ENCODE measurements around the gene TNXB. TPM values are rescaled to one million over a fixed set of nuclear protein-coding genes. Genes with fewer than 3 reads are reported as not detected.

The TNXB gene
- polyA plus RNA-seq, 3 donors from 2014 or later: not detected

DNA sequence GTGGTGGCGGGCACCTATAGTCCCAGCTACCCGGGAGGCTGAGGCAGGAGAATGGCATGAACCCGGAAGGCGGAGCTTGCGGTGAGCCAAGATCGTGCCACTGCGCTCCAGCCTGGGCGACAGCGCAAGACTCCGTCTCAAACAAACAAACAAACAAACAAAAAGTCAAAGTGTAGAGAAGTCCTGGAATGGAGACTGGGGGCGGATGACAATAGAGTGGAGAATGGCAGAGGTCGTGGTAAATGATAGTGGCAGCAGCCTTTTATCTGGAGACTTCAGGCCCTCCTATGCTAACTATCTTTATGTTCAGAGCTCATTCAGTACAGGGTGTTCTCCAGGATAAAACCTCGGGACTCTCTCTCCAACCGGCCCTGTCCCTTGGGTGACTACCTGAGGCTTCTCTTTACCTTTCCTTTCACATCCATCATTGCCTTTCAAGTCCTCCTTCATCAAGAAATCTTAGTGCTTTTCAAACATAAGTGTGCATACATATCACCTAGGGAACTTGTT lies 22.4 kb upstream of the TNXB start:
- DNase-seq: no peak
- Mint-ChIP-seq H3K27me3 (ENCODE audit: low read depth in 3 of 3) (peaks cover 0 to 10% (median 3%) of the 10 kb centered on the region in 3 donors), H3K27ac (peak overlapping the region in 2 of 6 donors; percentile 7 to 69), H3K4me3 (peak overlapping the region; percentile 1 to 68 (median 59)), H3K9me3 (no peaks in the 10 kb centered on the region), H3K36me3 (no peaks in the 10 kb centered on the region), H3K4me1 (peaks cover 39 to 41% of the 10 kb centered on the region in 2 donors)

DNA sequence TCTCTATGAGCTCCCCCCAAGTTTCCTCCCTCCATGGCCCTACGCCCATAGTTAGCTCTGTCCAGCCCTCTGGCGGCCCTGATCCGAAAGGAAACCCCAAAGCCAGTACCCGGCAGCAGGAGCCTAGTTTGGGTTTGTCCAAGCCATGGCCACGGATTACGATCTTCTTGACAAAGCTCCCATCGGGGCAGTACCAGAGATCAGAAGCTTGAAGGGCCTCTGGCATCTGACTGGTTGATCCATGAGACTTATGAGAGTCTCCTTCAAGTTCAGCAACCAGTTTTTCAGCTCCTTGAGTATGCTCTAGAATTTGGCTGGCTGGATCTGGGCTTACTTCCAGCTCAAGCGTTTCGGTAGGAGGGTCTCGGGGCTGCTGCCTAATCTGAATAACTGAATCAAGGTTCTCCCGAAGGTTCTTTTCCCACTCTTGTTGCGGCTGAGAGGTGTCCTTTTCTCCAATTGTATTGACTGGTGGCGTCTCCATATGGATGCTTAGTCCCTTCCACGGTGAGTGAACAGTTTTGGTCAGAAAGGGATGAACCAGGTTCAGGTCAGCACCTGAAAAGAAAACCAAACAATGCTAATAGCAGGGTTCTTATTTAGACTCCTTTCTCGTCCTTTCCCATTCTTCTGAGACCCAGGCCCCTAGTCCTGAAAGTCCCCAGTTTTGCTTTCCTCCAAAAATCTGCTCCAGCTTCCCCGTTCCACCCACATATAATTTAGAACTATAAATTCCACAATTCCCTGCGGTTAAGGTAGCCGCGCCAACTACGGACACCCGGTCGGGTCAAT lies 20.4 kb upstream of the TNXB start:
- DNase-seq: no peak
- Mint-ChIP-seq H3K9me3 (no peaks in the 10 kb centered on the region), H3K36me3 (peaks cover 1 to 8% (median 5%) of the 10 kb centered on the region in 3 donors), H3K27me3 (ENCODE audit: low read depth in 3 of 3) (peaks cover 0 to 10% (median 3%) of the 10 kb centered on the region in 3 donors), H3K27ac (peak overlapping the region; percentile 88 to 98 (median 96)), H3K4me1 (peaks cover 45 to 51% of the 10 kb centered on the region in 2 donors), H3K4me3 (peak overlapping the region; percentile 91 to 99 (median 96))

- Mint-ChIP-seq H3K27me3 (ENCODE audit: low read depth in 3 of 3) (peaks cover 0 to 10% (median 3%) of the 10 kb centered on the region in 3 donors), H3K4me1 (peaks cover 50 to 58% of the 10 kb centered on the region in 2 donors), H3K27ac (peak overlapping the region; percentile 90 to 99 (median 98)), H3K9me3 (no peaks in the 10 kb centered on the region), H3K36me3 (peaks cover 6 to 14% (median 11%) of the 10 kb centered on the region in 3 donors), H3K4me3 (peak overlapping the region; percentile 97 to 99 (median 98))
- DNase-seq: no peak
Measured at GRCh38 chr6:32128751-32129296, 19.7 kb upstream of the TNXB start.

- H3K4me1 Mint-ChIP-seq: peaks cover 50 to 63% of the 10 kb centered on the region in 2 donors
- H3K27me3 Mint-ChIP-seq (ENCODE audit: low read depth in 3 of 3): peaks cover 0 to 10% (median 3%) of the 10 kb centered on the region in 3 donors
- peak within 1 kb of the TSS; percentile 90 to 99 (median 98) for H3K27ac Mint-ChIP-seq
- peak; percentile 96 to 98 (median 97) for DNase-seq
- peak within 1 kb of the TSS; percentile 97 to 99 (median 98) for H3K4me3 Mint-ChIP-seq
- H3K9me3 Mint-ChIP-seq: no peaks in the 10 kb centered on the region
- peaks cover 6 to 14% (median 11%) of the 10 kb centered on the region in 3 donors for H3K36me3 Mint-ChIP-seq
Measured at GRCh38 chr6:32127717-32128592, 18.8 kb upstream of the TNXB start, which contains the start of gene ATF6B. Gene ATF6B, minus strand, starts transcription at chr6:32128246. Its CDS starts 39 bp downstream, at chr6:32128207.

DNA sequence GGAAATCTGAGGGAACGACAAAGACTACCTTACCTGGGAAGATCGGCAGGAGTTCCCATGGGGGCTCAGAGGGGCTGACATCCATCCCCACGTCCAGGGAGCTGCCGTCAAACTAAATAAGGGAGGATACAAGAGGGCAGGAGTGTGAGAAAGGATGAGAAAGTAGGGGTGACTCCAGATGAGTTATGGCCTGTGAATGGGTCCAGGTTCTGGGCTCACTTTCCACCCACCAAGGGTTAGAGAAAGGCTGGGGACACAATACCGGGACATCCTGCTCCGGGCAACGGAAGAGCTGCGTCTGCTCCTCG lies 18.2 kb upstream of the TNXB start:
- Mint-ChIP-seq H3K4me3 (peak overlapping the region; percentile 97 to 99 (median 98)), H3K27ac (peak overlapping the region; percentile 90 to 99 (median 98)), H3K27me3 (ENCODE audit: low read depth in 3 of 3) (peaks cover 0 to 10% (median 3%) of the 10 kb centered on the region in 3 donors), H3K36me3 (peaks cover 6 to 17% (median 11%) of the 10 kb centered on the region in 3 donors), H3K9me3 (no peaks in the 10 kb centered on the region), H3K4me1 (peaks cover 50 to 63% of the 10 kb centered on the region in 2 donors)
- no peak for DNase-seq

DNA sequence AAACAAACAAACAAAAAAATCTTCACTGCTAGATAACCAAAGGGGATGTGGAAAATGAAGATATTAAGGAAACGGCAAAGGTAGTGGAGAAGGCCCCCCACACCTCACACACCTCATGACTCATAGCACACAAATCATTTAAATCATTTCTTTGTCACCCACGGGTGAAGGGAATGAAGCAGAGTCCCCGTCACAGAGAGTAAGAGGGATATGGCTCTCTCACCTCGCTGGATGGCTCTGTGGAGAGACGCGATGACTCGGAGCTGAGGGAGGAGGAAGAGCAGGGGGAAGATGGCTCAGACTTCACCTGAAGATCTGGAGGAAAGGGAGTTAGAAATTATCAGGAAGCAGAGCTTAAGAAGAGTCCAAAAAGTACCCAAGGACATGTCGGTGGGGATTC lies 17.7 kb upstream of the TNXB start:
- no peaks in the 10 kb centered on the region for H3K9me3 Mint-ChIP-seq
- peaks cover 50 to 63% of the 10 kb centered on the region in 2 donors for H3K4me1 Mint-ChIP-seq
- peak overlapping the region; percentile 97 to 99 (median 98) for H3K4me3 Mint-ChIP-seq
- peaks cover 11 to 21% (median 15%) of the 10 kb centered on the region in 3 donors for H3K36me3 Mint-ChIP-seq
- no peak for DNase-seq
- peak overlapping the region; percentile 90 to 99 (median 98) for H3K27ac Mint-ChIP-seq
- peaks cover 0 to 10% (median 3%) of the 10 kb centered on the region in 3 donors for H3K27me3 Mint-ChIP-seq (ENCODE audit: low read depth in 3 of 3)

- no peak for DNase-seq
- Mint-ChIP-seq H3K36me3 (peaks cover 20 to 39% (median 23%) of the 10 kb centered on the region in 3 donors), H3K27ac (peak overlapping the region in 2 of 6 donors; percentile 21 to 48), H3K4me1 (peaks cover 33 to 54% of the 10 kb centered on the region in 2 donors), H3K4me3 (no peak overlapping the region), H3K27me3 (ENCODE audit: low read depth in 3 of 3) (peaks cover 0 to 3% (median 3%) of the 10 kb centered on the region in 3 donors), H3K9me3 (no peaks in the 10 kb centered on the region)
Measured at GRCh38 chr6:32123681-32124080, 14.5 kb upstream of the TNXB start.

DNA sequence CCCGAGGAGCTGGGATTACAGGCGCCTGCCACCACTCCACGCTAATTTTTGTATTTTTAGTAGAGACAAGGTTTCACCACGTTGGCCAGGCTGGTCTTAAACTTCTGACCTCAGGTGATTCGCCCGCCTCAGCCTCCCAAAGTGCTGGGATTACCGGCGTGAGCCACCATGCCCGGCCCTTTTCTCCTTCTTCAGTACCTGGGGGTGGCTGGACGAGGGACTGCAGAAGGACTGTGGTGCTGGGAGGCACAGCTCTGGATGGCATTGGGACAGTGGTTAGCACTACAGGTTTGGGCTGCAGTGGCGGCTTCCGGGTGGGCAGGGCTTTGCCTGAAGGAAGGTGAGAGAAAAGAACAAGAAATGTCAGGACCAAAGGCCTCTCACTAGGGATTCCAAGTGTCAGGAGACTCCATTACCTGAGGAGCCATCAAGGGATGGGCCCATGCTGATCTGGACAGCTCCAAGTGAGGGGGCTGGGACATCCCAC lies 11.5 kb upstream of the TNXB start:
- H3K4me3 Mint-ChIP-seq: no peak overlapping the region
- H3K27ac Mint-ChIP-seq: no peak overlapping the region
- H3K27me3 Mint-ChIP-seq (ENCODE audit: low read depth in 3 of 3): peaks cover 0 to 1% (median 0%) of the 10 kb centered on the region in 3 donors
- H3K9me3 Mint-ChIP-seq: no peaks in the 10 kb centered on the region
- H3K4me1 Mint-ChIP-seq: peaks cover 6 to 24% of the 10 kb centered on the region in 2 donors
- H3K36me3 Mint-ChIP-seq: peaks cover 20 to 42% (median 23%) of the 10 kb centered on the region in 3 donors
- no peak for DNase-seq

- H3K4me3 Mint-ChIP-seq: no peak overlapping the region
- peaks cover 13 to 35% (median 17%) of the 10 kb centered on the region in 3 donors for H3K36me3 Mint-ChIP-seq
- H3K27ac Mint-ChIP-seq: peak overlapping the region in 4 of 6 donors; percentile 49 to 71 (median 60)
- peak; percentile 58 to 66 (median 62) for DNase-seq
- H3K27me3 Mint-ChIP-seq (ENCODE audit: low read depth in 3 of 3): peaks cover 0 to 2% (median 1%) of the 10 kb centered on the region in 3 donors
- H3K9me3 Mint-ChIP-seq: no peaks in the 10 kb centered on the region
- H3K4me1 Mint-ChIP-seq: peaks cover under 1 to 17% of the 10 kb centered on the region in 2 donors
Measured at GRCh38 chr6:32118782-32119628, 9.9 kb upstream of the TNXB start.

DNA sequence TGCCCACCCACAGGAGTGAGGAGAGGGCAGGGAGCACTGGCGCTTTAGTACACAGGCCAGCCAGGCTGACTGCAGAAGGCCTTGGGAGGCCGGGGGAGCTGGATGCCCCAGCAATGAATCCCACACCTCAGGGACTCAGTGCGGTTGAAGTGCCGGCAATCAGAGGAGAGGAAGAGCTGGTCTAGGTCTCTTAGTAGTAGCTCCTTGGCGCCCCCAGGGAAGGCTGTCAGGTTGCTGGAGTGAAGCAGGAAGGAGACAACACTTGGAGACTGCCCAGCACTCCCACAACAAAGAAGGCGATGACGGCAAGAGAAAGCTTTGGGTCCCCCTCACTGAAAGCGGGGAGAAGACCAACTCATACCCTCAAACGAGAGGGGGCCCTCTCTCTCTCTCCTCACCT lies 8.3 kb upstream of the TNXB start:
- H3K27me3 Mint-ChIP-seq (ENCODE audit: low read depth in 3 of 3): peaks cover 0 to 3% (median 2%) of the 10 kb centered on the region in 3 donors
- DNase-seq: no peak
- H3K27ac Mint-ChIP-seq: no peak overlapping the region
- H3K4me1 Mint-ChIP-seq: peaks cover 6 to 11% of the 10 kb centered on the region in 2 donors
- no peaks in the 10 kb centered on the region for H3K9me3 Mint-ChIP-seq
- no peak overlapping the region for H3K4me3 Mint-ChIP-seq
- peaks cover 13 to 32% (median 17%) of the 10 kb centered on the region in 3 donors for H3K36me3 Mint-ChIP-seq

DNA sequence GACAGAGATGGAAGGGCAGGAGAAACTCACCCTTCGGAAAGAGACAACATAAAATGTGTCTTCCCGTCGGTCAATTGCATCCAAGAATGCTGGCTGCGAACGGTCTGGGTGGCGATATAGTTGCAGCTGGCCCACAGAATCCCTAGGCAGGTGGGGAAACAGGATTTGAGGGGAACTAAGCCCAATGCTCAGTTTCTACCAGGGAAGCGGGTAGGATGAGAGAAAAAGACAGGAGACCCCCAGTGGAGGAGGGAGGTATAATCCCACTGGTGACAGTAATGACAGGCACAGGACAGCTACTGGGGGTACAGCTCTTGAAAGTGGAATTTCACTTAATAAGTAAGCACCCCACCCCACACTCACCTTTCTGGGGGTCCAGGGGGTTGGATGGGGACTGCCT lies 7.5 kb upstream of the TNXB start:
- Mint-ChIP-seq H3K4me1 (peaks cover 6 to 11% of the 10 kb centered on the region in 2 donors), H3K36me3 (peaks cover 7 to 25% (median 10%) of the 10 kb centered on the region in 3 donors), H3K27ac (no peak overlapping the region), H3K4me3 (no peak overlapping the region), H3K9me3 (no peaks in the 10 kb centered on the region), H3K27me3 (ENCODE audit: low read depth in 3 of 3) (peaks cover 0 to 3% (median 2%) of the 10 kb centered on the region in 3 donors)
- DNase-seq: no peak

DNA sequence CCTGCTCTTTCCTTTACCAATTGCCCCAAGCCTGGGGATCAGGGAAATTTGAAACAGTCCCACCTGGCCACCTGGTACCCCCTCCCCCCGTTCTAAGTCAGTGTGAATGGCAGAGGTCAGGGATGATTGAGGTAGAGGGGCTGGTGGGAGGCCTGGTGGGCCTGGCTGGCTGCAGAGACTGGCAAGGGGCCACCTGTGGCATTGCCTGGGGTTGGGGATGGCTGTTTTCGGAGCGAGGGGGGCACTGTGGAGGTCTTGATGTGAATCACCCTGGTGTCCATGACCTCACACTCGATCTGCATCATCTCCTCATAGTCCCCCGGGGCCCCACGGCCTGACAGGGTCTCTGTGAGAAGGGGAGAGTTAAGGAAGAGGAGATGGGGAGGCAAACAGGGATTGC lies 6.5 kb upstream of the TNXB start:
- peaks cover 4 to 17% (median 5%) of the 10 kb centered on the region in 3 donors for H3K36me3 Mint-ChIP-seq
- no peak for DNase-seq
- no peak overlapping the region for H3K4me3 Mint-ChIP-seq
- peaks cover 6 to 11% of the 10 kb centered on the region in 2 donors for H3K4me1 Mint-ChIP-seq
- H3K27ac Mint-ChIP-seq: no peak overlapping the region
- H3K27me3 Mint-ChIP-seq (ENCODE audit: low read depth in 3 of 3): peaks cover 0 to 3% (median 2%) of the 10 kb centered on the region in 3 donors
- H3K9me3 Mint-ChIP-seq: no peaks in the 10 kb centered on the region

All from immature natural killer cell (primary cell).